Esophagus muscularis mucosa (tissue), 4 donors: Measurements from ENCODE around the gene CDKL5. TPM values are rescaled to one million over a fixed set of nuclear protein-coding genes. Genes with fewer than 3 reads are reported as not detected.

Source experiments
- DNase-seq: peaks from one replicate; pipeline ENCODE4 v3.0.0-alpha.2; 2017; ENCODE audit errors: extremely low spot score
- H3K27ac ChIP-seq, 4 donors: fragments of 200-600 bp; sonication (generic); replicated peaks in 1 of 4; 1 replicate in 3 of 4; 2 replicates in 1 of 4; pipeline ENCODE4 v1.5.1; 2016 to 2019; ENCODE audit warnings: mild to moderate bottlenecking in 1 of 4
- H3K27me3 ChIP-seq, 4 donors: fragments of 200-600 bp; sonication (generic); one replicate each; pipeline versions ENCODE4 v1.5.1 to v1.6.0; 2016 to 2019
- H3K36me3 ChIP-seq, 4 donors: fragments of 200-600 bp; sonication (generic); one replicate each; pipeline ENCODE4 v1.5.1; 2016 to 2019
- H3K4me1 ChIP-seq, 4 donors: fragments of 200-600 bp; sonication (generic); one replicate each; pipeline ENCODE4 v1.5.1; 2016 to 2019
- H3K4me3 ChIP-seq, 4 donors: fragments of 200-600 bp; sonication (generic); 1 replicate in 2 of 4; 2 replicates in 2 of 4; pipeline ENCODE4 v1.5.1; 2016 to 2019; ENCODE audit warnings: mild to moderate bottlenecking in 4 of 4, moderate library complexity in 1 of 4
- H3K9me3 ChIP-seq, 4 donors: fragments of 200-600 bp; sonication (generic); 1 replicate in 3 of 4; 2 replicates in 1 of 4; pipeline ENCODE4 v1.5.1; 2016 to 2019
- CTCF ChIP-seq, 3 experiments: fragments of 200-600 bp in 2 of 3; fragments of 450-650 bp in 1 of 3; sonication (generic) in 2 of 3; IDR thresholded peaks; one replicate each; pipeline ENCODE4 v1.5.1; 2017 to 2019; ENCODE audit warnings: antibody characterized with exemption in 3 of 3, mild to moderate bottlenecking in 2 of 3, moderate library complexity in 1 of 3
- EP300 ChIP-seq: sonication (generic); formaldehyde crosslinking; IDR thresholded peaks from one replicate; pipeline ENCODE4 v1.6.1; 2017; ENCODE audit warnings: antibody characterized with exemption
- POLR2A ChIP-seq: fragments of 450-650 bp; IDR thresholded peaks from one replicate; pipeline ENCODE4 v1.6.1; 2017; ENCODE audit warnings: antibody characterized with exemption, moderate library complexity, mild to moderate bottlenecking, low read depth
- POLR2AphosphoS5 ChIP-seq, 2 donors: sonication (generic); formaldehyde crosslinking; IDR thresholded peaks; one replicate each; pipeline ENCODE4 v1.6.1; 2017; ENCODE audit warnings: antibody characterized with exemption in 2 of 2
- WGBS: methylation state at CpG from one replicate; pipeline ENCODE4 v1.1.5; 2018; 5-methylcytosine and 5-hydroxymethylcytosine counted together
- intact Hi-C: fragments of 100-400 bp; cut with DNase I; formaldehyde crosslinking; loops from one replicate; pipeline ENCODE4 v1.15.1; 2023
- total RNA-seq, 4 donors: library from RNA; depleted of rRNA; stranded (reverse); fragments of >200 nt; gene quantifications; one replicate each; pipeline versions ENCODE4 v1.1.0 to v1.2.1, GENCODE V29; 2016

CDKL5 gene
- total RNA-seq, 4 donors from 2014 or later, result 3.7 to 6.5 (median 4.6) TPM

DNA sequence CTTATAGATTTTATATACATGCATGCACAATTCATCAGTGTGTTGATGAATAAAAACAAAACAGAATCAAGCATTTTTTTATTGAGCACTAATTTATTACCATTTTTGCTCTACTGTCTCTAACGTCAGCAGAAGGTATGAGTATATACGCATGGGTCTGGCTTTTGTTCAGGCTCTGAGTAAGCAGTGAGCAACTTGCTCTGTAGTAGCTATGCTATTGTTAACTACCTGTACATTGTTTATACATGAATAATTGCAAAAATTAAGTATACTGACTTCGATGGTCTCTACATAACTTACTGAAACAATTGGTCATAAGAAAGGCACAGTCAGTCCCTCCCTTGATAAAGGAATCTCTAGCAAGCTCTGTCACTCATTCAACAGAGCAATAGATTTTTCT, 123.6 kb downstream of the CDKL5 start:
- TF ChIP-seq POLR2AphosphoS5 (IDR thresholded peaks at IDR 0.05) (no peak), EP300 (no peak), POLR2A (no peak), CTCF (IDR thresholded peaks at IDR 0.05) (no peak)
- H3K27me3 ChIP-seq, result no peaks in the 10 kb centered on the region
- intact Hi-C loops, result no loop called here
- no peak for DNase-seq
- 88% methylated on average over 3 of the region's 3 CpGs for WGBS
- H3K4me3 ChIP-seq, result no peak overlapping the region
- H3K9me3 ChIP-seq, result no peaks in the 10 kb centered on the region
- no peak overlapping the region for H3K27ac ChIP-seq
- no peaks in the 10 kb centered on the region for H3K4me1 ChIP-seq
- no peaks in the 10 kb centered on the region for H3K36me3 ChIP-seq

DNA sequence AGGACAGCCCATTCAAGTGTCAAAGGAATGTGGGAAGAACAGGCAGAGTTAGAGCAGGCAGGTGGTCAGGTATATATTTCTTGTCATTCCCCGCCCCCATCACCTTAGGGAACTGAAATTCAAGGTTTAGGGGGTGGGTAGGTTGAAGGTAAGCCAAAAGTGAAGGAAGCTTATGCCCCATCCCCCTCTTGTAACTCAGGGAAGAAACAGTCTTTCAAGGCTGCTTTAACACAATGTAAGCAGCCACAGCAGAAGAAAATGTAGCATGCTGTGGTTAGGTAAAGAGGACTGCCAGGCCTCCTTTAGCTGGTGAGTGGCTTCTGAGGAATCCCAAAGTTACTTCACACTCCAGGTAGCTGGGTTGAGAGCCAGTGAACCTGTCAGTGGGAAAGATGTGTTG, 124.2 kb downstream of the CDKL5 start:
- TF ChIP-seq EP300 (no peak), POLR2A (no peak), POLR2AphosphoS5 (IDR thresholded peaks at IDR 0.05) (no peak), CTCF (IDR thresholded peaks at IDR 0.05) (no peak)
- no peaks in the 10 kb centered on the region for H3K9me3 ChIP-seq

DNA sequence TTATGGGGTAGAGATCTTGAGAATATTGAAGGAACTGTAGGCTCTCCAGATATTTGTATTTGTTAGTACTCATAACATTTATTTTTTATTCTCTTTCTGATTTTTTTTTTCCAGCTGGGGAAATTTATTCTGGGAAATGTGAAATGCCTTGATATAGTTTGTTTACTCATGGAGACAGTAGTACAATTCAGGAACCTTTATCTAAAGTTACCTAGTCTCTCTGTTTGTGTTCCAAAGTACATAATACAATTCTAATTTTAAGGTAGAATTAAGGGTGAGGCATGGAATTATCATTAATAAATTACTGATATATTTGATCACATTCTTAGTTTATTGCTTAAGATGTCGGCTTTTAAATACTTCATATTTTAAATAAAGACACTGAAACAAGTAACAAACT, 132.5 kb downstream of the CDKL5 start:
- H3K27me3 ChIP-seq, result no peaks in the 10 kb centered on the region
- WGBS, result 80% methylated on average over 1 of the region's 1 CpG

More for the DNA sequence above, 124.2 kb downstream of the CDKL5 start:
- DNase-seq, result no peak
- Histone ChIP-seq H3K4me3 (no peak overlapping the region), H3K27ac (no peak overlapping the region), H3K36me3 (no peaks in the 10 kb centered on the region), H3K27me3 (no peaks in the 10 kb centered on the region), H3K4me1 (no peaks in the 10 kb centered on the region)
- intact Hi-C loops, result no loop called here
- WGBS, result 36% methylated on average over 1 of the region's 1 CpG

DNA sequence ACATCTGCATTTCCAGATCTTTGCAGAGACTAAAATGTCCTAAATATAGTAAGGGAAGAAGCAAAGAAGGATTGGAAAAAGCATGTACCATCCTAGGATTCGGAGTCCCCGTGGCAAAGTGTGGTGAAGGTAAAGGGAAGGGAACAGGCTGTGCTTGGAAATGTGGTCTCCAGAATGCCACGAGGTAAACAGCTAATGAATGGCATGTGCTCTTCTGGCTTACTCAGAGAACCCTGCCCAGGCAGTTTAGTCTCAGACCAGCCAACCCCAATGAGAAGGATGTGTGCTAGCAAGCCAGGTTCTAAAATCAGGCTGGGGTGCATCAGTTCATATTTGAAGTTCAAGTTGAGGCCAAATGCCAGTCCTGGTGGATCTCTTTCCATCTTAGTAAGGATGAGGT, 133.4 kb downstream of the CDKL5 start:
- intact Hi-C loops, result no loop called here
- Histone ChIP-seq H3K36me3 (no peaks in the 10 kb centered on the region), H3K27me3 (no peaks in the 10 kb centered on the region), H3K27ac (no peak overlapping the region), H3K4me1 (no peaks in the 10 kb centered on the region), H3K4me3 (no peak overlapping the region), H3K9me3 (no peaks in the 10 kb centered on the region)
- WGBS, result 76% methylated on average over 3 of the region's 3 CpGs
- TF ChIP-seq EP300 (no peak), POLR2AphosphoS5 (IDR thresholded peaks at IDR 0.05) (no peak), CTCF (IDR thresholded peaks at IDR 0.05) (no peak), POLR2A (no peak)
- DNase-seq, result no peak

More for the DNA sequence above, 132.5 kb downstream of the CDKL5 start:
- no peaks in the 10 kb centered on the region for H3K36me3 ChIP-seq
- no peak for DNase-seq
- H3K27ac ChIP-seq, result no peak overlapping the region
- no peaks in the 10 kb centered on the region for H3K4me1 ChIP-seq
- H3K9me3 ChIP-seq, result no peaks in the 10 kb centered on the region
- no peak for TF ChIP-seq POLR2A
- TF ChIP-seq POLR2AphosphoS5 (IDR thresholded peaks at IDR 0.05), result no peak
- TF ChIP-seq CTCF (IDR thresholded peaks at IDR 0.05), result no peak
- TF ChIP-seq EP300, result no peak
- intact Hi-C loops, result no loop called here
- H3K4me3 ChIP-seq, result no peak overlapping the region

DNA sequence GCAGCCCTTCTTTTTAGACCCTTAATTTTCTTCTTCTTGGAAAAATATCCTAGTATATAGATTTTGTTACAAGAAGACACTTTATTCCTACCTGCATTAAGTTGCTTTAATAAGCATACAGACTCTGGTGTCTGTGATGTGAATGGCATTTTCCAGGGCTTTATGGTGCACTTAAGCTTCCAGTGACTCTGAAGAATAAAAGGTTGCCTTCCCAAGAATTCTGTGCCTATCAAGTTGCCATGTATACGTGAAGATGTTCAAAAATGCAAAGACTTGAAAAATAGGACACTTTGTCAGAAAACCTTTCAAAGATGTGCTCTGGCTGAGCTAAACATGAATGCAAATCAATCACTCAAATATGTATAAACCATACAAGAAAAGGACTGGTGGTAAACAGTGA, 135.6 kb downstream of the CDKL5 start:
- Histone ChIP-seq H3K4me1 (no peaks in the 10 kb centered on the region), H3K9me3 (no peaks in the 10 kb centered on the region), H3K36me3 (no peaks in the 10 kb centered on the region), H3K27ac (no peak overlapping the region), H3K27me3 (no peaks in the 10 kb centered on the region), H3K4me3 (no peak overlapping the region)
- DNase-seq, result no peak
- WGBS, result 96% methylated on average over 1 of the region's 1 CpG
- intact Hi-C loops, result no loop called here
- TF ChIP-seq EP300 (no peak), POLR2A (no peak), CTCF (IDR thresholded peaks at IDR 0.05) (no peak), POLR2AphosphoS5 (IDR thresholded peaks at IDR 0.05) (no peak)
